Natural killer cell (primary cell): ENCODE results near the gene TMTC2. TPM values are rescaled to one million over a fixed set of nuclear protein-coding genes. Genes with fewer than 3 reads are reported as not detected.

Experiments used
- ATAC-seq, 3 donors: fragments of 150-1000 bp in 2 of 3; fragments of 200-7000 bp in 1 of 3; cut with Tn5 transposase; 1 replicate in 1 of 3; 2 replicates in 2 of 3; pipeline ENCODE4 v1.10.0; 2021; ENCODE audit warnings: mild to moderate bottlenecking in 2 of 3, moderate library complexity in 2 of 3
- DNase-seq, 2 donors: peaks; one replicate each; pipeline versions ENCODE4 v3.0.0 to v3.0.0-alpha.2; 2013 to 2021; ENCODE audit warnings: mixed read lengths in 1 of 2
- H3K27ac ChIP-seq: one replicate; pipeline ENCODE4 v1.5.1; 2013; ENCODE audit warnings: mild to moderate bottlenecking, low read length
- H3K27me3 ChIP-seq: one replicate; pipeline ENCODE4 v1.6.1; 2013; ENCODE audit warnings: low read length; ENCODE audit not compliant: control insufficient read depth, insufficient read depth
- H3K36me3 ChIP-seq: one replicate; pipeline ENCODE4 v1.6.1; 2013; ENCODE audit warnings: low read length; ENCODE audit not compliant: control insufficient read depth, insufficient read depth
- H3K4me1 ChIP-seq: one replicate; pipeline ENCODE4 v1.6.1; 2013; ENCODE audit warnings: low read length; ENCODE audit not compliant: control insufficient read depth, insufficient read depth
- H3K4me3 ChIP-seq: one replicate; pipeline ENCODE4 v1.5.1; 2013; ENCODE audit warnings: low read length
- H3K9me3 ChIP-seq: one replicate; pipeline ENCODE4 v1.6.1; 2013; ENCODE audit warnings: low read length; ENCODE audit not compliant: control insufficient read depth, insufficient read depth
- H3K27ac Mint-ChIP-seq, 2 donors: one replicate each; pipeline ENCODE4 v1.8.0; 2022; ENCODE audit warnings: mild to moderate bottlenecking in 2 of 2, mixed read lengths in 2 of 2, moderate library complexity in 1 of 2
- H3K27me3 Mint-ChIP-seq, 2 donors: one replicate each; pipeline ENCODE4 v1.8.0; 2022; ENCODE audit warnings: low read depth in 2 of 2, mixed read lengths in 2 of 2
- H3K36me3 Mint-ChIP-seq: one replicate; pipeline ENCODE4 v1.8.0; 2022; ENCODE audit warnings: mixed read lengths
- H3K4me1 Mint-ChIP-seq, 2 donors: one replicate each; pipeline ENCODE4 v1.8.0; 2022; ENCODE audit warnings: mixed read lengths in 2 of 2
- H3K4me3 Mint-ChIP-seq: one replicate; pipeline ENCODE4 v1.8.0; 2022; ENCODE audit warnings: mild to moderate bottlenecking, moderate library complexity, mixed read lengths
- H3K9me3 Mint-ChIP-seq, 2 donors: one replicate each; pipeline ENCODE4 v1.8.0; 2022; ENCODE audit warnings: mixed read lengths in 2 of 2
- WGBS: methylation state at CpG from one replicate; pipeline ENCODE4 v1.1.7; 2013; ENCODE audit warnings: missing lambda C conversion rate; ENCODE audit not compliant: insufficient coverage; 5-methylcytosine and 5-hydroxymethylcytosine counted together
- intact Hi-C: fragments of 100-400 bp; cut with micrococcal nuclease; formaldehyde crosslinking; loops from one replicate; pipeline ENCODE4 v1.14.2; 2022
- total RNA-seq, 4 donors: library from RNA; stranded (reverse); fragments of 120-200 nt in 1 of 4; gene quantifications; one replicate each; pipeline versions ENCODE4 v1.2.3 to v1.2.4, GENCODE V29; 2013 to 2022
- TF ChIP-seq, protein P1 (sequence below): fragments of 200-600 bp; IDR thresholded peaks from one replicate; pipeline ENCODE4 v1.8.0; 2022; ENCODE audit warnings: antibody characterized with exemption

The TMTC2 gene
- total RNA-seq, 3 donors from 2014 or later (not counting 1 experiment from before 2014, with no cell fraction given): 1.4 to 2.3 (median 1.6) TPM

DNA sequence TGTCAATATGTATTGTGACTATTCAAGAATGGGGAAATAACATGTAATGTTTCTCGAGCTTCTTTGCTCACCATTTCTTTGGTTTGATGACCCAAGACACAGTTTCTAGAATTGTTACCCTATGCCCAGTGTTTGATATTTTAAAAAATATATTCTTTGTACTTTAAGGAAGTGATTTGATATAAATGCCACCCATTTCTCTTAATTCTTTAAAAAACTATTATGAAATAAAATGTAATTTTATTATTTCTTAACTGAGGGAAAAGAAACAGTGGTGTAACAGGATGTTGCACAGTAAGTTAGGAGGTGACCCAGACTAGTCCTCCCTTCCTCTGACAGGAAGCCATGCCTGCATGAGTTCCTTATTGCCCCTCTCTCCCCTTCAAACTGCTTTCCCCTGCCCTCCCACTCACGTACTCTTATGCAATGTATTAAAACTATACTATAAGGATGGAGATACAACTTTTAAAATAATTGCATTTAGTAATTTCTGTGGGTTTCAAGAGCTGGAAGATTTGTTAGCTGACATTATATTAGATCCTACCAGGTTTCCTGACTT is 279.4 kb downstream of the TMTC2 start:
- Mint-ChIP-seq H3K4me3 (no peak overlapping the region), H3K36me3 (no peaks in the 10 kb centered on the region), H3K9me3 (peaks cover 2 to 4% of the 10 kb centered on the region in 2 donors), H3K4me1 (no peaks in the 10 kb centered on the region), H3K27me3 (no peaks in the 10 kb centered on the region), H3K27ac (no peak overlapping the region)
- no peak for ATAC-seq
- no peak for DNase-seq
- Histone ChIP-seq H3K36me3 (no peaks in the 10 kb centered on the region), H3K27me3 (no peaks in the 10 kb centered on the region), H3K9me3 (no peaks in the 10 kb centered on the region), H3K27ac (no peak overlapping the region), H3K4me3 (no peak overlapping the region), H3K4me1 (no peaks in the 10 kb centered on the region)
- intact Hi-C loops: no loop called here
- TF ChIP-seq, protein P1, sequence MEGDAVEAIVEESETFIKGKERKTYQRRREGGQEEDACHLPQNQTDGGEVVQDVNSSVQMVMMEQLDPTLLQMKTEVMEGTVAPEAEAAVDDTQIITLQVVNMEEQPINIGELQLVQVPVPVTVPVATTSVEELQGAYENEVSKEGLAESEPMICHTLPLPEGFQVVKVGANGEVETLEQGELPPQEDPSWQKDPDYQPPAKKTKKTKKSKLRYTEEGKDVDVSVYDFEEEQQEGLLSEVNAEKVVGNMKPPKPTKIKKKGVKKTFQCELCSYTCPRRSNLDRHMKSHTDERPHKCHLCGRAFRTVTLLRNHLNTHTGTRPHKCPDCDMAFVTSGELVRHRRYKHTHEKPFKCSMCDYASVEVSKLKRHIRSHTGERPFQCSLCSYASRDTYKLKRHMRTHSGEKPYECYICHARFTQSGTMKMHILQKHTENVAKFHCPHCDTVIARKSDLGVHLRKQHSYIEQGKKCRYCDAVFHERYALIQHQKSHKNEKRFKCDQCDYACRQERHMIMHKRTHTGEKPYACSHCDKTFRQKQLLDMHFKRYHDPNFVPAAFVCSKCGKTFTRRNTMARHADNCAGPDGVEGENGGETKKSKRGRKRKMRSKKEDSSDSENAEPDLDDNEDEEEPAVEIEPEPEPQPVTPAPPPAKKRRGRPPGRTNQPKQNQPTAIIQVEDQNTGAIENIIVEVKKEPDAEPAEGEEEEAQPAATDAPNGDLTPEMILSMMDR: no peak
- WGBS: 64% methylated on average over 1 of the region's 2 CpGs

DNA sequence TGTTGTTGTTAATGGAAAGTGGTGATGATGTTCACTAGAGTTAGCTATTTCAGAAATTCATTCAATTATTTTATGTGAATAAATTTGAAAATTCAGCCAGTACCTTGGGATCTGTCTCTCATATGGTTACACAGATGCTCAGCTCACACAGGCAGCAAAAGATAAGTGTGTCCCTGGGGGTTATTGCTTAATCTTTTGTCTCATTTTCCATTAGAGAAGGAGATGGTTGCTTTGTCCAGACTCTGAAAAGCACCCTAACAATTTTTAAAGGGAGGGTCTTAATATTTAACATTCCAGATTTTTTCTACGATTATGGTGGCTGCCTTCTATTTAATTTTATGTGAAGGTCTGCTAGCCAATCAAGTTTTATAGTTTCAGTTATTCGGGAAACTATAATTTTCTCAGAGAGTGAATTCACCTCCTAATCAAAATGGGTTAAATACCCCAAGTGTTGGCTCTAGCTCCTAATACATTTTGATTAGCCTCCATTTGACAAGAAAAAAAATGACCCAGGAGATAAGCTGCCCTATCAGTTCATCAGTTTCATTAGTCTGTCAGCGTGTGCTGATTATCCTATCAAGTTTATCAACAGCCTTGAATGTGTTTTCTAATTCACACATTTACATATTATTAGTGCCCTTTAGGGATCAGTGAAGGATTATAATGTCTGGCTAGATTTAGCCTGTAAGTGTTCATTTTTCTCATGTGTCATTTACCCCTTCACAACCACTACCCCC is 282.1 kb downstream of the TMTC2 start:
- Mint-ChIP-seq H3K27ac (no peak overlapping the region), H3K27me3 (no peaks in the 10 kb centered on the region), H3K4me3 (no peak overlapping the region), H3K36me3 (no peaks in the 10 kb centered on the region), H3K4me1 (no peaks in the 10 kb centered on the region), H3K9me3 (peaks cover 0 to 2% of the 10 kb centered on the region in 2 donors)
- intact Hi-C loops: no loop called here
- H3K4me3 ChIP-seq: no peak overlapping the region
- DNase-seq: no peak
- H3K27me3 ChIP-seq: no peaks in the 10 kb centered on the region
- TF ChIP-seq, protein P1: no peak
- no peak for ATAC-seq
- H3K4me1 ChIP-seq: no peaks in the 10 kb centered on the region
- 91% methylated on average over 3 of the region's 3 CpGs for WGBS
- no peaks in the 10 kb centered on the region for H3K36me3 ChIP-seq
- H3K9me3 ChIP-seq: no peaks in the 10 kb centered on the region
- no peak overlapping the region for H3K27ac ChIP-seq

DNA sequence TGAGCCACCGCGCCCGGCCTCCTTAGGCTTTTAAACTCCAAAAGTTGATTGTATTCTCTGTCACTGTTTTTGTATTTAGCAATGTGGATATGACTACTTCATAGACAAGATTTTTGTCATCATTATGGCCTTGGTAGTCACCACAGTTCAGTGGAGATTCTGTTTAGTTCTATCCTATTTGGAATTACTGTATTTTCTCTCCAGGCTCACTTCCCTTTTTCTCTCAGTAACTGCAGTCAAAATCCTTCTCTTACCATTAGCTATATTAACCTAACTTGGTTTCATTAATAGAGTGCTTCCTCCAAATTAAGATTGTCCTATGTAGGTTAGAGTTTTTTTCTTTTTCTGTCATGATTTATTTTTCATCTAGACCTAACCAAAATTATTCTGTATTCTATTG is 283.9 kb downstream of the TMTC2 start:
- Histone ChIP-seq H3K27me3 (no peaks in the 10 kb centered on the region), H3K4me1 (no peaks in the 10 kb centered on the region), H3K9me3 (no peaks in the 10 kb centered on the region), H3K27ac (no peak overlapping the region), H3K36me3 (no peaks in the 10 kb centered on the region), H3K4me3 (no peak overlapping the region)
- H3K36me3 Mint-ChIP-seq: no peaks in the 10 kb centered on the region
- no peak overlapping the region for H3K4me3 Mint-ChIP-seq
- intact Hi-C loops: no loop called here
- peaks cover 0 to 2% of the 10 kb centered on the region in 2 donors for H3K9me3 Mint-ChIP-seq
- H3K27ac Mint-ChIP-seq: no peak overlapping the region
- DNase-seq (no peak), ATAC-seq (no peak)
- H3K4me1 Mint-ChIP-seq: no peaks in the 10 kb centered on the region
- H3K27me3 Mint-ChIP-seq: no peaks in the 10 kb centered on the region
- TF ChIP-seq, protein P1: no peak
- WGBS: 100% methylated on average over 3 of the region's 3 CpGs
